Neural crest cell (in vitro differentiated cells): ENCODE results near the gene GYG1. TPM values are rescaled to one million over a fixed set of nuclear protein-coding genes. Genes with fewer than 3 reads are reported as not detected.

ENCODE experiments used
- DNase-seq: peaks from one replicate; pipeline ENCODE4 v3.0.0; 2021; ENCODE audit warnings: low read depth, mixed read lengths, low spot score
- H3K27ac Mint-ChIP-seq: one replicate; pipeline ENCODE4 v1.8.0; 2021; ENCODE audit warnings: mild to moderate bottlenecking, mixed read lengths; ENCODE audit not compliant: unreplicated experiment
- H3K27me3 Mint-ChIP-seq: 2 replicates; pipeline ENCODE4 v1.8.0; 2021; ENCODE audit warnings: low read depth, mild to moderate bottlenecking, mixed read lengths
- H3K36me3 Mint-ChIP-seq: 2 replicates; pipeline ENCODE4 v1.8.0; 2021; ENCODE audit warnings: low read depth, mild to moderate bottlenecking, mixed read lengths
- H3K4me1 Mint-ChIP-seq: 2 replicates; pipeline ENCODE4 v1.8.0; 2021; ENCODE audit warnings: mixed read lengths
- H3K4me3 Mint-ChIP-seq: one replicate; pipeline ENCODE4 v1.8.0; 2021; ENCODE audit warnings: mild to moderate bottlenecking, mixed read lengths
- H3K9me3 Mint-ChIP-seq: 2 replicates; pipeline ENCODE4 v1.8.0; 2021; ENCODE audit warnings: mixed read lengths
- total RNA-seq: library from RNA; stranded (reverse); gene quantifications from 2 replicates; pipeline ENCODE4 v1.2.1, GENCODE V29; 2021
- TF ChIP-seq, protein P1 (sequence below): fragments of 200-600 bp; sonication (generic); conservative IDR thresholded peaks from 2 replicates; pipeline ENCODE4 v1.5.0; 2021; ENCODE audit warnings: antibody characterized with exemption, mild to moderate bottlenecking

GYG1 gene
- total RNA-seq, 1 donor from 2014 or later: 27.1 TPM

DNA sequence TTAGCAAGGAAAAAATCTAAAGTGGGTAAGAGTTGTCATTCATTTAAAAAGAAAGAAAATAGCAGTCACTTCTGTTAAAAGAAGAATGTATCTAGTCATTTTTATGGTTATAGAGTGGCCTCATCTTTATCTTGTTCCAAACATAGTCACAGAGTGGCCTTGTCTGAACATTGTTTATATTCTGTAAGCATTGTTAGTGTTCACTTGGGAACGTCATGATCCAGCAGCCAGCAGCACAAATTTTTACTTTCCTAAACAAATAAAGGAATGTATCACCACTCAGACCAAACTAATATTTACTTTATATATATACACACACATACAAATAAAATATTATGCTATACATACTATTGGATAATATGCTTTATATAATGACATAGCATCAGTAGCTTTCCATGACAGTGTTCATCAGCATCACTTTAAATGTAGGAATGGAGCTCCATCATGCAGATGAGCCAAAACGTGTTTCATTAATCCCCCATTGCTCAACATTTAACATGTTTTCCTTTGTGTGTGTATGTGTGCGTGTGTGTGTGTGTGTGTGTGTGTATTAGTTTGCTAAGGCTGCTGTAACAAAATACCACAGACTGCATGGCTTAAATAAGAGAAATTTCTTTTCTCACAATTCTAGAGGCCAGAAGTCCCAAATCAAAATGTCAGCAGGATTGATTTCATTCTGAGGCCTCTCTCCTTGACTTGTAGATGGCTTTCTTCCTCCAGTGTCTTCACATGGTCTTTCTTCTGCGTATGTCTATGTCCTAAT is 39.6 kb upstream of the GYG1 start:
- Mint-ChIP-seq H3K4me3 (no peak overlapping the region), H3K27ac (no peak overlapping the region), H3K36me3 (no peaks in the 10 kb centered on the region), H3K4me1 (peaks cover 15% of the 10 kb centered on the region), H3K27me3 (no peaks in the 10 kb centered on the region), H3K9me3 (peaks cover 2% of the 10 kb centered on the region)
- no peak for DNase-seq
- TF ChIP-seq, protein P1, sequence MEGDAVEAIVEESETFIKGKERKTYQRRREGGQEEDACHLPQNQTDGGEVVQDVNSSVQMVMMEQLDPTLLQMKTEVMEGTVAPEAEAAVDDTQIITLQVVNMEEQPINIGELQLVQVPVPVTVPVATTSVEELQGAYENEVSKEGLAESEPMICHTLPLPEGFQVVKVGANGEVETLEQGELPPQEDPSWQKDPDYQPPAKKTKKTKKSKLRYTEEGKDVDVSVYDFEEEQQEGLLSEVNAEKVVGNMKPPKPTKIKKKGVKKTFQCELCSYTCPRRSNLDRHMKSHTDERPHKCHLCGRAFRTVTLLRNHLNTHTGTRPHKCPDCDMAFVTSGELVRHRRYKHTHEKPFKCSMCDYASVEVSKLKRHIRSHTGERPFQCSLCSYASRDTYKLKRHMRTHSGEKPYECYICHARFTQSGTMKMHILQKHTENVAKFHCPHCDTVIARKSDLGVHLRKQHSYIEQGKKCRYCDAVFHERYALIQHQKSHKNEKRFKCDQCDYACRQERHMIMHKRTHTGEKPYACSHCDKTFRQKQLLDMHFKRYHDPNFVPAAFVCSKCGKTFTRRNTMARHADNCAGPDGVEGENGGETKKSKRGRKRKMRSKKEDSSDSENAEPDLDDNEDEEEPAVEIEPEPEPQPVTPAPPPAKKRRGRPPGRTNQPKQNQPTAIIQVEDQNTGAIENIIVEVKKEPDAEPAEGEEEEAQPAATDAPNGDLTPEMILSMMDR: no peak

DNA sequence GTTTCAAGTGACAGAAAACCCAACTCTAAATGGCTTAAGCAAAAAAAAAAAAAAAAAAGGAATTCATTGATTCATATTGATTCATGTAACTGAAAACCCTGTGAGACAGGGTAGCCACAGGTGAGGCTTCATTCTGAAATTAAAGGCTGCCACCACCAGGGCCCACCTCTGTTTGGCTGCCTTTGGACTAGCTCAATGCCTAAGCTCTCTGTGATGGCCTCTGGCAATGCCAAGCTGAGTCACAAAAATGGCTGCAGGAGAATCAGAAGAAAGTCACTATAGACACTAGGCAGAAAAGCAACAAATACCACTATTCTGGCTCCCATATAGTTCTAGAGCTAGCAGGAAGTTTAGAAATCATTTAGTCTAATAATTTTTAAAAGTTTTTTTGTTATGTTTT is 38.2 kb upstream of the GYG1 start:
- H3K36me3 Mint-ChIP-seq: no peaks in the 10 kb centered on the region
- no peak overlapping the region for H3K4me3 Mint-ChIP-seq
- H3K27me3 Mint-ChIP-seq: no peaks in the 10 kb centered on the region
- DNase-seq: no peak
- no peak overlapping the region for H3K27ac Mint-ChIP-seq
- peaks cover 2% of the 10 kb centered on the region for H3K9me3 Mint-ChIP-seq
- TF ChIP-seq, protein P1: no peak
- H3K4me1 Mint-ChIP-seq: peaks cover 10% of the 10 kb centered on the region

DNA sequence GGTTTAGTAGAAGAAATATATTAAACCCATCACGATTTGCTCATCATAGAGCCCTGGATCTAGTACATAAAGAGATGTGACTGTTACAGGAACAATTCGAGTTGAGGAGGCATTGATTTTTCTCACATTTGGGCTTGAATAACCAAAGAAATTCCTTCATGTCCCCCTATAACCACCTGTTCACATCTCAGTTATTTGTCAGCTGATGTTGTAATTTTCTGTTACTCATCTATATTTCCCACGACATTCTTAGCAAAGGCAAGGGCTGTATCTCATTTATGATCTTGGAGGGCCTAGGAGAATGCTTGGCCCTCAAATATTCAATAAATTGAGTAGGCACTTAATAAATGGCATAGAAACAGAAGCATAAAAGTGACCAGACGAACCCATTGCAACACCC is 36.4 kb upstream of the GYG1 start:
- Mint-ChIP-seq H3K9me3 (peaks cover 2% of the 10 kb centered on the region), H3K4me1 (peaks cover 10% of the 10 kb centered on the region), H3K36me3 (no peaks in the 10 kb centered on the region), H3K4me3 (no peak overlapping the region), H3K27me3 (no peaks in the 10 kb centered on the region), H3K27ac (no peak overlapping the region)
- TF ChIP-seq, protein P1: no peak
- DNase-seq: no peak

DNA sequence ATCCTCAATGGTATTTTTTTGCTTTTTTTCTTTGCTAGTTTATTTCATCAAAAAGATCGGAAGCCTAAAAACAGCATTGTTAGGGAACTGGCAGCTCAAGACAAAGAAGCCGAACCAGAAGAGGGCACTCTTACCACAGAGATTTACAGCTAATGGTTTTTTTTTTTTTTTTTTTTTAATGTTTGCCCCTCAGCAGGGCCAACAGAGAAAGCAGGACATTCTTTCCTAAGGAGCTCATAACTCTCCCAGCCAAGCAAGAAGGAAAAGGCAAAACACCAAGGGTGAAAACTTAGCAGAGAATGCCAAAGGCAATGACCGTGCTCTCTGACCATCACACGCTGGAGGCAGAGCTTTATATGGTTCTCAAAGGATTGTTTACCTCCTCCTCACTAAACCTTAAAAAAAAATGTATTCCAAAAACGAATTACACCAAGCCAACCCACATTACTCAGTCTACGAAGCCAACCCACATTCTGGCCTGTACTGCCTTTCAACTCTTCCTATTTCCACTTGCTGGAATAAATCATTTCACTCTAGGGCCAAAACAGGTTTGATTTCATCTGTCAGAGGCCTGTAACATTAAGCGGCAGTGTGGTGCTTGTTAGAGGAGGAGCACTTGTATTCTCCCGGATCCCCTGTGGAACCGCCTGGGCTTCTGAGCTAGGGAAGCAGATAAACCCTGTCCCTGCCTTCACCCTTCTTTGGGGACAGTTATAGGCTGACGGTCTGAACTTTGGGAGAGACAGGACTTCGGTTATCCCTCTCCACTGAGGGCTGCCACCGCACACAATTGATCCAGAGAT is 35.6 kb upstream of the GYG1 start:
- TF ChIP-seq, protein P1: peak; percentile 75
- peak; percentile 46 for DNase-seq
- peaks cover 10% of the 10 kb centered on the region for H3K4me1 Mint-ChIP-seq
- H3K27ac Mint-ChIP-seq: peak overlapping the region; percentile 15
- no peak overlapping the region for H3K4me3 Mint-ChIP-seq
- H3K36me3 Mint-ChIP-seq: no peaks in the 10 kb centered on the region
- H3K27me3 Mint-ChIP-seq: no peaks in the 10 kb centered on the region
- H3K9me3 Mint-ChIP-seq: peaks cover 2% of the 10 kb centered on the region

DNA sequence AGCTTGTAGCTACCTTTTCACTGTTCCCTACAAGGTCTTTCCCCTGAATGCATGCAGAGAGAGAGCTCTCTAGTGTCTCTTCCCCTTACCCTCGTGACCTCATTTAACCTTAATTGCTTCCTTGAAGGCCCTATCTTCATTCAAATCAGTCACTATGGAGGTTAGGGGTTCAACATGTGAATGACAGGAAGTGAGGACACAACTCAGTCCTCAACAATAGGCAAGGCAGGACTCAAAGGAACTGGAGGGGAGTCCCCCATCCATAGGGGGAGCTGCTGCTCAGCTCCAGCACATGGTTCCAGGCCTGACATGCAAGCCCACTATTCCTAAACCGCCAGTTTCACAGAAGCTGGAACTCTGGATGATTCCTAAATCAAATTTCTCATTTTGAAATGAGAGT is 33.8 kb upstream of the GYG1 start:
- H3K36me3 Mint-ChIP-seq: no peaks in the 10 kb centered on the region
- H3K27ac Mint-ChIP-seq: no peak overlapping the region
- no peak overlapping the region for H3K4me3 Mint-ChIP-seq
- peaks cover 4% of the 10 kb centered on the region for H3K27me3 Mint-ChIP-seq
- no peak for DNase-seq
- TF ChIP-seq, protein P1: no peak
- H3K4me1 Mint-ChIP-seq: peaks cover 10% of the 10 kb centered on the region
- no peaks in the 10 kb centered on the region for H3K9me3 Mint-ChIP-seq
